GM06990 (cell line): ENCODE results near the gene PPP1R13L.
"Not testable (repeated sequence)": the region's sequence is repeated elsewhere in the genome, so short reads cannot be mapped to it uniquely, and the experiment has no call there.

Experiments used
- DNase-seq: peaks from one replicate; pipeline ENCODE4 v3.0.0-alpha.2; 2011; ENCODE audit not compliant: insufficient read length; ENCODE audit errors: extremely low read depth
- H3K27me3 ChIP-seq: replicated peaks from 2 replicates; pipeline ENCODE4 v1.6.0; 2011; ENCODE audit warnings: low read length; ENCODE audit not compliant: control insufficient read depth, insufficient read depth
- H3K36me3 ChIP-seq: 2 replicates; pipeline ENCODE4 v1.5.1; 2011; ENCODE audit warnings: low read length; ENCODE audit not compliant: control insufficient read depth, insufficient read depth
- H3K4me3 ChIP-seq: replicated peaks from 2 replicates; pipeline ENCODE4 v1.5.1; 2011; ENCODE audit warnings: low read depth, mild to moderate bottlenecking, control low read depth, low read length
- CTCF ChIP-seq: IDR thresholded peaks from 2 replicates; pipeline ENCODE4 v1.5.1; 2011; ENCODE audit warnings: low read length, control low read depth, mild to moderate bottlenecking, inconsistent platforms; ENCODE audit not compliant: insufficient read depth, poor library complexity, severe bottlenecking

Gene PPP1R13L

DNA sequence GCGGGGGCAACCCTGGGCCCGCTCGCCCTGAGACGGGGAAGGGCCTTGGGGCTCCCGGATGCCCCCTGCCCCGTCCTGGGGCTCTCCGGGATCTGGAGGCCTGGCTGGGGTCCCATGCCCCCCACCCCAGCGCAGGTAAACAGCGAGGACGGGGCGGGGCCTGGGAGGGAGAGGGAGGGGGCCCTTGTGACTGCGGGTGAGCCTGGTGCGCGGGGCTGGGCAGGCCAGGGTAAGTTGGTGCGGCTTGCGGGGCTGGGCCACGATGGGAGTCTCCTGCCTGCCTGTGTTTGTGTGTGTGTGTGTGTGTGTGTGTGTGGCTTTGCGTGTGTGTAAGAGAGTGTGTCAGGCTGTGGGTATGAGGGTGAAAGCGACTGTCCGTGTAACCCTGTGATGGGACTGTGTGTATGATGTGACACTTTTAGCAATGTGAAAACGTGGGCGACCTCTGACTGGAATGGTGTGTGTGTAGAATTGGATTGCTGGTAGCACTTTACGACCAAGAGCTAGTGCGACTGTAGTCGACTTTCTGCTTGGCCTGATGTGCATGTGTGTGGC is 63.9 kb downstream of the PPP1R13L start:
- DNase-seq = no peak
- no peaks in the 10 kb centered on the region; the same call in 1 of the 2 replicates for H3K27me3 ChIP-seq

DNA sequence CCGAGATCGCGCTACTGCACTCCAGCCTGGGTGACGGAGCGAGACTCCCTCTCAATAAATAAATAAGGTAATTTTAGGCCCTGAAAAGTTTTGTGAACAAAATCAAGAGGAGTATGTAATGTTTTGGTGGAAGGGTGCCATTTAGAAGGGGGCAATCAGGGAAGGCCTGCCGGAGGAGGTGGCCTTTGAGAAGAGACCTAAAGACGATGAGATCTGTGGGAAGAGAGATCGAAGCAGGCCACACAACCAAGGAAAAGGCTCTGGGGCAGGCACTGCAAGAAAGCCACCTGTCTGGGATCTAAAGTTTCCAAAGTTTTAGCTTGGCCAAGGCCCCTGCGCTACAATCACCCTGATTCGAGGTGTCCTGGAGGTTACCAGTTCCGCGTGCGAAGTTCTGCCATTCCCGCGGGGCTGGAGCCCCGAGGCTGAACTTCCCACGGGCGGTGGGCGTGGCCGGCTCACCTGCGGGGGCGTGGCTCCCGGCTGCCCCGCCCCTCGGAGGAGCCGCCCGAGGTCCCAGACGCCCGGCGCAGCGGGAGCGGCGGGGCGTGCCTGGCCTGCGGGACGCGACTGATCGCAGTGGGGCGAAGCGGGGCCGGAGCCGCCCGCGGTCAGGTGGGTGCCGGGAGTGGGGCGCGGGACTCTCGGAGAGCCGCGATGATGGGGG is 64.5 kb downstream of the PPP1R13L start, which contains the start of gene KLC3:
TSS of gene KLC3 (plus strand) at position 519 of the 667 bp plus-strand sequence. CDS start 4,792 bp downstream, outside the sequence.
- Histone ChIP-seq H3K4me3 (no peak within 1 kb of the TSS; the same call in 1 of the 2 replicates), H3K36me3 (no peaks in the 10 kb centered on the region), H3K27me3 (no peaks in the 10 kb centered on the region; the same call in 1 of the 2 replicates)
- peak; percentile 42 for DNase-seq
- no peak for TF ChIP-seq CTCF

More for the DNA sequence above, 63.9 kb downstream of the PPP1R13L start:
- no peak overlapping the region; the same call in 1 of the 2 replicates for H3K4me3 ChIP-seq
- no peak for TF ChIP-seq CTCF
- H3K36me3 ChIP-seq = no peaks in the 10 kb centered on the region

DNA sequence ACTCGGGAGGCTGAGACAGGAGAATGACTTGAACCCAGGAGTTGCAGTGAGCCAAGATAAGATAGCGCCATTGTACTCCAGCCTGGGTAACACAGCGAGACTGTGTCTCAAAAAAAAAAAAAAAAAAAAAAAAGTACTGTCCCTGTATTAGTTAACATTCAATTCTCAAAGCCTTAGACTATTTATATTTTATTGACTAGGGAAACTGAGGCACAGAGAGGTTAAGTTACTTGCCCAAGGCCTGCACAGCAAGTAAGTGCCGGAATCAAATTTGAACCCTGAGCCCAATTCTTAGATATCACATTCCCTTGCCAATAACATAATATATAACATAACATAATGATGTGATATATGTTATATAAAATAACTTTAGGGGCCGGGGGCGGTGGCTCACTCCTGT is 65.2 kb downstream of the PPP1R13L start:
- no peak for DNase-seq
- TF ChIP-seq CTCF = no peak
- Histone ChIP-seq H3K27me3 (no peaks in the 10 kb centered on the region; the same call in 1 of the 2 replicates), H3K36me3 (no peaks in the 10 kb centered on the region), H3K4me3 (no peak overlapping the region)

DNA sequence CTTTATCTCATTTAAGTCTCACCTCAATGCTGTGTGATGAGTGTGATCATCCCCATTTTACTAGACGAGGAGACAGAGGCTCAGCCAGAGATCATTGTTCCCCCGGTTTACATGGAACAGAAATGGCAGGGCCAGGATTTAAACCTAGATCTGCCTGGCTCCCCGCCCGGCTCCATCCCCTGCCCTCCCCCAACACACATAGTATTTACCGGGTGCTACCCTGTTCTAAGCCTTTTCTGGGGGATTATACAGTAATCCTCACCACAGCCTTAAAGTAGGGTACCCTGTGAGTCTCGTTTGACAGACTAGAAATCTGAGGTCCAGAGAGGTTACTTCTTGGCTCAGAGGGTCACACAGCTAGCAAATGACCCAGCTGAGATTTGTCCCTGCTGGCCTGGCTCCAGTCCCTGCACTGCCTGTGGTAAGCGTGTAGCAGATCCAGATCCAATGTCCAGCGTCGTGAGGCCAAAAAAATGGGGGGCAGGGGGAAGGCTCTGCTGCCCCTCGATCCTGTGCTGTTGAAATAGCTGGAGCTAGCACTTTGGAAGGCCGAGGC is 68.1 kb downstream of the PPP1R13L start:
- H3K27me3 ChIP-seq = no peaks in the 10 kb centered on the region; the same call in 1 of the 2 replicates
- no peaks in the 10 kb centered on the region for H3K36me3 ChIP-seq
- H3K4me3 ChIP-seq = no peak overlapping the region
- no peak for TF ChIP-seq CTCF
- no peak for DNase-seq

GRCh38 chr19:45334881-45335280 is 70.0 kb downstream of the PPP1R13L start:
- H3K4me3 ChIP-seq, DNase-seq, H3K36me3 ChIP-seq, H3K27me3 ChIP-seq: not testable (repeated sequence)

GRCh38 chr19:45333609-45334303 is 71.1 kb downstream of the PPP1R13L start:
- DNase-seq = no peak
- H3K27me3 ChIP-seq = no peaks in the 10 kb centered on the region
- no peaks in the 10 kb centered on the region for H3K36me3 ChIP-seq
- H3K4me3 ChIP-seq = no peak overlapping the region
- no peak for TF ChIP-seq CTCF
